Caco-2 (cell line): ENCODE measurements around the gene BRDT. TPM values are rescaled to one million over a fixed set of nuclear protein-coding genes. Genes with fewer than 3 reads are reported as not detected.

Experiments
- BruUV-seq: library from RNA; stranded (reverse); fragments of 400-500 nt; replicated peaks from 2 replicates; lab custom pipeline; 2021; lab: Mats Ljungman, UMichigan
- CTCF ChIA-PET: fragments of 300-600 bp; sonication (Branson Sonifier 250); formaldehyde crosslinking; loops from one replicate; lab custom pipeline; 2022; ENCODE audit warnings: antibody characterized with exemption; lab: Charles Lee
- POLR2A ChIA-PET: fragments of 300-600 bp; sonication (Branson Sonifier 250); formaldehyde crosslinking; loops from one replicate; lab custom pipeline; 2022; ENCODE audit warnings: antibody characterized with exemption; lab: Charles Lee
- DNase-seq, 2 experiments: peaks; one replicate each; pipeline versions ENCODE4 v3.0.0 to v3.0.0-alpha.2; 2020 to 2022
- H3K27me3 ChIP-seq: replicated peaks from 2 replicates; pipeline ENCODE4 v1.6.0; 2011; ENCODE audit warnings: low read length; ENCODE audit not compliant: control insufficient read depth, insufficient read depth
- H3K36me3 ChIP-seq: 2 replicates; pipeline ENCODE4 v1.5.1; 2011; ENCODE audit warnings: low read length; ENCODE audit not compliant: control insufficient read depth, insufficient read depth
- H3K4me1 ChIP-seq: fragments of 250-450 bp; sonication (Bioruptor Pico); 2 replicates; pipeline ENCODE4 v1.5.1; 2020; ENCODE audit warnings: mild to moderate bottlenecking
- H3K4me3 ChIP-seq: 2 replicates; pipeline ENCODE4 v1.5.1; 2011; ENCODE audit warnings: low read depth, mild to moderate bottlenecking, control low read depth, low read length
- H3K9me3 ChIP-seq: fragments of 250-450 bp; sonication (Bioruptor Pico); 2 replicates; pipeline ENCODE4 v1.5.1; 2020; ENCODE audit warnings: mild to moderate bottlenecking, moderate library complexity
- H3K27ac Mint-ChIP-seq: one replicate; pipeline ENCODE4 v1.8.0; 2022; ENCODE audit warnings: mixed read lengths; ENCODE audit not compliant: unreplicated experiment
- H3K27me3 Mint-ChIP-seq: one replicate; pipeline ENCODE4 v1.8.0; 2022; ENCODE audit warnings: mixed read lengths; ENCODE audit not compliant: insufficient read depth, unreplicated experiment
- H3K36me3 Mint-ChIP-seq: one replicate; pipeline ENCODE4 v1.8.0; 2022; ENCODE audit warnings: mild to moderate bottlenecking, mixed read lengths; ENCODE audit not compliant: insufficient read depth, unreplicated experiment
- H3K4me1 Mint-ChIP-seq: one replicate; pipeline ENCODE4 v1.8.0; 2022; ENCODE audit warnings: low read depth, mixed read lengths; ENCODE audit not compliant: unreplicated experiment
- H3K4me3 Mint-ChIP-seq: one replicate; pipeline ENCODE4 v1.8.0; 2022; ENCODE audit warnings: mild to moderate bottlenecking, moderate library complexity, mixed read lengths; ENCODE audit not compliant: unreplicated experiment
- H3K9me3 Mint-ChIP-seq: one replicate; pipeline ENCODE4 v1.8.0; 2022; ENCODE audit warnings: mixed read lengths; ENCODE audit not compliant: unreplicated experiment
- CTCF ChIP-seq, 2 experiments: fragments of 200-600 bp in 1 of 2; IDR thresholded peaks; 1 replicate in 1 of 2; 2 replicates in 1 of 2; pipeline versions ENCODE4 v1.5.1 to v1.8.0; 2011 to 2022; ENCODE audit warnings: antibody characterized with exemption in 1 of 2, control low read depth in 1 of 2, inconsistent platforms in 1 of 2, low read depth in 1 of 2, low read length in 1 of 2, mild to moderate bottlenecking in 1 of 2, moderate library complexity in 1 of 2; ENCODE audit not compliant: insufficient read depth in 1 of 2, severe bottlenecking in 1 of 2, unreplicated experiment in 1 of 2
- intact Hi-C: fragments of 100-400 bp; cut with micrococcal nuclease; formaldehyde crosslinking; loops from one replicate; pipeline ENCODE4 v1.10.0; 2022; ENCODE audit not compliant: unreplicated experiment
- total RNA-seq: library from RNA; stranded (reverse); gene quantifications from 2 replicates; pipeline ENCODE4 v1.2.3, GENCODE V29; 2022

The BRDT gene
- total RNA-seq, 1 experiment from 2014 or later = not detected

DNA sequence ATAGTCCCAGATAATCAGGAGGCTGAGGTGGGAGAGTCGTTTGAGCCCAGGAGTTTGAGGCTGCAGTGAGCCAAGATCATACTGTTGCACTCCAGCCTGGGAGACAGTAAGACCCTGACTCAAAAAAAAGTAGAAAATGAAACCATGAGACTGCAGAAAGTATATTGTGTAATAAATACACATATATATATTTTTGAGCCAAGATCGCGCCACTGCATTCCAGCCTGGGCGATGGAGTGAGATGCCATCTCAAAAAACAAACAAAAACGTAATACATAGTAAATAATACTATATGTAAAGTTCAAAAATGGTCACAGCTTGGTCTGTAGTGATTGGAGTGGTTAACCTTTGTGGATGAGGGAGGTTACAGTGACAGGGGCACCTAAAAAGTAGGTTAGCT, 9.7 kb downstream of the BRDT start:
- BruUV-seq = no TSS peak
- H3K27me3 Mint-ChIP-seq = no peaks in the 10 kb centered on the region
- ChIA-PET CTCF (no interaction called here), POLR2A (interaction anchor here (0.6 kb wide), 1 partner anchor 1088 kb away, joined by 4 read pairs; no protein-coding TSS in a partner anchor)
- intact Hi-C loops = no loop called here
- no peak for DNase-seq
- Histone ChIP-seq H3K4me1 (no peaks in the 10 kb centered on the region), H3K4me3 (no peak overlapping the region), H3K36me3 (no peaks in the 10 kb centered on the region), H3K27me3 (no peaks in the 10 kb centered on the region), H3K9me3 (no peaks in the 10 kb centered on the region)
- no peak overlapping the region for H3K4me3 Mint-ChIP-seq
- no peaks in the 10 kb centered on the region for H3K9me3 Mint-ChIP-seq
- no peak for TF ChIP-seq CTCF (IDR thresholded peaks at IDR 0.05; ENCODE audit: insufficient read depth in 1 of 2, low read depth in 1 of 2, low read length in 1 of 2, severe bottlenecking in 1 of 2, unreplicated experiment in 1 of 2)
- H3K4me1 Mint-ChIP-seq = no peaks in the 10 kb centered on the region
- H3K27ac Mint-ChIP-seq = no peak overlapping the region
- H3K36me3 Mint-ChIP-seq = no peaks in the 10 kb centered on the region

DNA sequence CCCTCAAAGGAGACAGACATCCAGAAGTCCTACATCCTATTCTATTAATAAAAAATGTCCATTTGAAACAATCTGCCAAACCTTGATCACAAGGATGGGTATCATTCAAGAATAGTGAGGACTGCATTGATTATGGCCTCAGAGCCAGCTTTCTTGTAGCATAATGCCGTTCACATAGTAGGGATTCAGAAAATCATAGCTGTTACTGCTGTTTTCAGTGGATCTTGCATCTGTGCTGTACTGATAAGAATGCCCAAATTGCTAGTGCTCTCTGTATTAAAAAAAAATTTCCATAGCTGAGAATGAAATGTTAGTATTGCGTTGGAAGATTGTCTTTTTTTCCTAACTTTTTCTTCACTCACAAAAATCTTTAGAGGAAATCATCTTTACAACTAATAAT, 19.1 kb downstream of the BRDT start:
- POLR2A ChIA-PET = no interaction called here
- H3K27me3 ChIP-seq = no peaks in the 10 kb centered on the region
- no peak for DNase-seq
- H3K27me3 Mint-ChIP-seq = peaks cover 3% of the 10 kb centered on the region
- H3K36me3 ChIP-seq = no peaks in the 10 kb centered on the region
- no peaks in the 10 kb centered on the region for H3K9me3 Mint-ChIP-seq
- TF ChIP-seq CTCF (IDR thresholded peaks at IDR 0.05; ENCODE audit: insufficient read depth in 1 of 2, low read depth in 1 of 2, low read length in 1 of 2, severe bottlenecking in 1 of 2, unreplicated experiment in 1 of 2) = no peak
- no peak overlapping the region for H3K4me3 ChIP-seq
- H3K4me3 Mint-ChIP-seq = no peak overlapping the region
- H3K4me1 Mint-ChIP-seq = no peaks in the 10 kb centered on the region
- no peak overlapping the region for H3K27ac Mint-ChIP-seq
- H3K36me3 Mint-ChIP-seq = no peaks in the 10 kb centered on the region
- no peaks in the 10 kb centered on the region for H3K4me1 ChIP-seq
- intact Hi-C loops = no loop called here
- no peaks in the 10 kb centered on the region for H3K9me3 ChIP-seq
- CTCF ChIA-PET = no interaction called here
- no TSS peak for BruUV-seq

DNA sequence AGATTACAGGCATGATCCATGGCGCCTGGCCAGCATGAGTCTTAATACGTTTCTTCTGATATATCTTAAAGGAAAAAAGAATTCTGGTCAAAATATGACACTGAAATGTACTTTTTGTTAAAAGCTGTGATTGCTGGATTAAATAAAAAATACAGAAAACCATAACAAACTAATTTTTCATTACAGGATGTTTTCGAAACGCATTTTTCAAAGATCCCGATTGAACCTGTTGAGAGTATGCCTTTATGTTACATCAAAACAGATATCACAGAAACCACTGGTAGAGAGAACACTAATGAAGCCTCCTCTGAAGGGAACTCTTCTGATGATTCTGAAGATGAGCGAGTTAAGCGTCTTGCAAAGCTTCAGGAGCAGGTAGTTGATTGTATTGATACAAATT, 30.2 kb downstream of the BRDT start:
- H3K9me3 ChIP-seq = no peaks in the 10 kb centered on the region
- no peak for TF ChIP-seq CTCF (IDR thresholded peaks at IDR 0.05; ENCODE audit: insufficient read depth in 1 of 2, low read depth in 1 of 2, low read length in 1 of 2, severe bottlenecking in 1 of 2, unreplicated experiment in 1 of 2)
- no peak overlapping the region for H3K27ac Mint-ChIP-seq
- H3K4me1 Mint-ChIP-seq = no peaks in the 10 kb centered on the region
- H3K9me3 Mint-ChIP-seq = no peaks in the 10 kb centered on the region
- ChIA-PET POLR2A (no interaction called here), CTCF (no interaction called here)
- H3K4me1 ChIP-seq = no peaks in the 10 kb centered on the region
- BruUV-seq = no TSS peak
- no peaks in the 10 kb centered on the region for H3K36me3 Mint-ChIP-seq
- no peaks in the 10 kb centered on the region for H3K27me3 Mint-ChIP-seq
- no peaks in the 10 kb centered on the region for H3K27me3 ChIP-seq
- intact Hi-C loops = no loop called here
- no peaks in the 10 kb centered on the region for H3K36me3 ChIP-seq
- no peak overlapping the region for H3K4me3 Mint-ChIP-seq
- no peak for DNase-seq
- H3K4me3 ChIP-seq = no peak overlapping the region
